GM23338 (cell line): ENCODE measurements around the gene ARSI. TPM values are rescaled to one million over a fixed set of nuclear protein-coding genes. Genes with fewer than 3 reads are reported as not detected.

Experiments used
- ATAC-seq: fragments of 200-7000 bp; cut with Tn5 transposase; 3 replicates; pipeline ENCODE4 v1.9.1; 2020
- DNase-seq: peaks from one replicate; pipeline ENCODE4 v3.0.0-alpha.2; 2015; ENCODE audit warnings: low spot score
- H2AFZ ChIP-seq: fragments of 200-600 bp; sonication (generic); 2 replicates; pipeline ENCODE4 v1.8.0; 2016; ENCODE audit warnings: antibody characterized with exemption, mild to moderate bottlenecking, moderate library complexity
- H3F3A ChIP-seq: fragments of 200-600 bp; sonication (generic); replicated peaks from 2 replicates; pipeline ENCODE4 v1.8.0; 2017; ENCODE audit warnings: antibody characterized with exemption, mixed run types, low read depth
- H3K27ac ChIP-seq: fragments of 200-600 bp; sonication (generic); 2 replicates; pipeline ENCODE4 v1.6.1; 2016; ENCODE audit warnings: low read depth
- H3K27me3 ChIP-seq: fragments of 200-600 bp; sonication (generic); 2 replicates; pipeline ENCODE4 v1.8.0; 2016; ENCODE audit warnings: mild to moderate bottlenecking, mixed run types, moderate library complexity; ENCODE audit not compliant: insufficient read depth
- H3K36me3 ChIP-seq: fragments of 200-600 bp; sonication (generic); 2 replicates; pipeline ENCODE4 v1.8.0; 2016; ENCODE audit warnings: mild to moderate bottlenecking; ENCODE audit not compliant: insufficient read depth
- H3K4me1 ChIP-seq: fragments of 200-600 bp; sonication (generic); 2 replicates; pipeline ENCODE4 v1.8.0; 2016; ENCODE audit warnings: mild to moderate bottlenecking, moderate library complexity; ENCODE audit not compliant: insufficient read depth
- H3K4me2 ChIP-seq: fragments of 200-600 bp; sonication (generic); 2 replicates; pipeline ENCODE4 v1.7.1; 2017; ENCODE audit warnings: mixed run types
- H3K4me3 ChIP-seq: fragments of 200-600 bp; sonication (generic); 2 replicates; pipeline ENCODE4 v1.6.1; 2016; ENCODE audit warnings: mixed run types
- H3K79me2 ChIP-seq: fragments of 200-600 bp; sonication (generic); replicated peaks from 2 replicates; pipeline ENCODE4 v1.8.0; 2017; ENCODE audit warnings: mild to moderate bottlenecking; ENCODE audit not compliant: insufficient read depth
- H3K9me2 ChIP-seq: fragments of 200-600 bp; sonication (generic); 2 replicates; pipeline ENCODE4 v1.8.0; 2017; ENCODE audit not compliant: insufficient read depth
- H4K20me1 ChIP-seq: fragments of 200-600 bp; sonication (generic); replicated peaks from 2 replicates; pipeline ENCODE4 v1.8.0; 2017; ENCODE audit warnings: mild to moderate bottlenecking; ENCODE audit not compliant: insufficient read depth
- H3K27ac Mint-ChIP-seq: 2 replicates; pipeline ENCODE4 v1.8.0; 2020; ENCODE audit warnings: inconsistent platforms, mild to moderate bottlenecking, moderate library complexity, mixed read lengths
- H3K27me3 Mint-ChIP-seq: 3 replicates; pipeline ENCODE4 v1.8.0; 2022; ENCODE audit warnings: low read depth, mild to moderate bottlenecking, moderate library complexity, mixed read lengths, inconsistent platforms; ENCODE audit not compliant: insufficient read depth, poor library complexity
- H3K36me3 Mint-ChIP-seq: 3 replicates; pipeline ENCODE4 v1.8.0; 2021; ENCODE audit warnings: low read depth, mild to moderate bottlenecking, inconsistent platforms, moderate library complexity, mixed read lengths
- H3K4me1 Mint-ChIP-seq: 3 replicates; pipeline ENCODE4 v1.8.0; 2020; ENCODE audit warnings: mild to moderate bottlenecking, inconsistent platforms, mixed read lengths
- H3K4me3 Mint-ChIP-seq: 3 replicates; pipeline ENCODE4 v1.8.0; 2021; ENCODE audit warnings: moderate library complexity, mild to moderate bottlenecking, inconsistent platforms, mixed read lengths
- H3K9me3 Mint-ChIP-seq: 3 replicates; pipeline ENCODE4 v1.8.0; 2020; ENCODE audit warnings: moderate library complexity, mild to moderate bottlenecking, inconsistent platforms, mixed read lengths
- CREB1 ChIP-seq: fragments of 250-450 bp; sonication (Bioruptor Pico); IDR thresholded peaks from 2 replicates; pipeline ENCODE4 v1.5.0; 2020; ENCODE audit warnings: low read depth, mild to moderate bottlenecking, moderate library complexity
- EZH2 ChIP-seq: fragments of 200-600 bp; sonication (generic); IDR thresholded peaks from one replicate; pipeline ENCODE4 v1.8.0; 2017; ENCODE audit warnings: antibody characterized with exemption, mild to moderate bottlenecking, low read depth; ENCODE audit not compliant: unreplicated experiment
- EZH2phosphoT487 ChIP-seq: fragments of 200-600 bp; sonication (generic); IDR thresholded peaks from one replicate; pipeline ENCODE4 v1.8.1; 2018; ENCODE audit warnings: antibody characterized with exemption; ENCODE audit not compliant: unreplicated experiment
- JUNB ChIP-seq: IDR thresholded peaks from one replicate; pipeline ENCODE4 v1.6.1; 2016; ENCODE audit warnings: antibody characterized with exemption; ENCODE audit not compliant: unreplicated experiment
- POLR2AphosphoS5 ChIP-seq: IDR thresholded peaks from 2 replicates; pipeline ENCODE4 v1.6.1; 2016; ENCODE audit warnings: antibody characterized with exemption, low read depth
- ZNF462 ChIP-seq: fragments of 250-450 bp; sonication (Bioruptor Pico); IDR thresholded peaks from 2 replicates; pipeline ENCODE4 v1.5.0; 2020; ENCODE audit warnings: mild to moderate bottlenecking, moderate library complexity
- polyA plus RNA-seq: library from polyadenylated mRNA; unstranded; fragments of >200 nt; fragmentation: Nextera tagmentation; extraction: Ambion mirVana; gene quantifications from 2 replicates; pipeline ENCODE4 v1.2.1, GENCODE V29; 2016
- total RNA-seq: library from RNA; depleted of rRNA; stranded (reverse); fragments of >200 nt; shearing (Covaris generic); gene quantifications from 2 replicates; pipeline ENCODE4 v1.2.3, GENCODE V29; 2014
- TF ChIP-seq, protein P1 (sequence below), 2 experiments: fragments of 200-600 bp in 1 of 2; sonication (generic) in 1 of 2; conservative IDR thresholded peaks; 2 replicates each; pipeline versions ENCODE4 v1.5.1 to v1.6.1; 2016 to 2017; ENCODE audit warnings: antibody characterized with exemption in 2 of 2, low read depth in 2 of 2, mild to moderate bottlenecking in 2 of 2, moderate library complexity in 1 of 2
- TF ChIP-seq, protein P2 (sequence below): IDR thresholded peaks from 2 replicates; pipeline ENCODE4 v1.6.1; 2016; ENCODE audit warnings: antibody characterized with exemption
- TF ChIP-seq, protein P3 (sequence below): IDR thresholded peaks from one replicate; pipeline ENCODE4 v1.6.1; 2018; ENCODE audit warnings: antibody characterized with exemption; ENCODE audit not compliant: unreplicated experiment

Gene ARSI
- total and polyA plus RNA-seq, 2 experiments from 2014 or later, result 0.99 to 6.9 TPM

GRCh38 chr5:150306775-150307174, 4.1 kb upstream of the ARSI start:
- H3K4me3 Mint-ChIP-seq, result no peak overlapping the region

DNA sequence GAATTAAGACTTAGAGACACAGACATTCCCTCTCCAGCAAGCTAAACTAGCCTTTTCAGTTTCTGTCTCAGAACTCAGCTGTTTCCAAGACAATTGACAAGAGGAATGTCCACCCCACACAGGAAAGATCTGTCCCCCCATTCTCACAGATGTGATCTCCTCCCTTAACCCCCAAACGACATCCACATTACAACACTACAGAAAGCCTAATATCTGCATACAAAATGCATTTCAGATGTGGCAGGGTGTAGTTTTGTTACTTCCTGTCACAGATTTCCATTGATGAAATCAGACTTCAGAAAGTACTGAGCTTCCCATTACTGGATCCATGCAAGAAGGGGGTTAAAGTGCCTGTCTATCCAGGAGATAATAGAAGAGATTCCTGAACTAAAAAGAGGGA, 2.9 kb upstream of the ARSI start:
- ATAC-seq, result no peak
- peaks cover 46% of the 10 kb centered on the region for H3K4me1 Mint-ChIP-seq
- no peaks in the 10 kb centered on the region for H3K36me3 Mint-ChIP-seq
- no peak overlapping the region for H3K27ac Mint-ChIP-seq
- no peak overlapping the region for H3K4me3 Mint-ChIP-seq
- no peak overlapping the region for H3K27ac ChIP-seq
- H3K4me3 ChIP-seq, result no peak overlapping the region
- peaks cover 48% of the 10 kb centered on the region for H3K4me1 ChIP-seq
- H2AFZ ChIP-seq, result no peak overlapping the region
- H3K9me2 ChIP-seq, result no peaks in the 10 kb centered on the region
- H3K27me3 Mint-ChIP-seq, result peaks cover 12% of the 10 kb centered on the region
- H3F3A ChIP-seq, result peaks cover 7% of the 10 kb centered on the region; the same call in 1 of the 2 replicates
- no peaks in the 10 kb centered on the region for H4K20me1 ChIP-seq
- no peaks in the 10 kb centered on the region for H3K36me3 ChIP-seq
- no peak overlapping the region for H3K4me2 ChIP-seq
- peaks cover 12% of the 10 kb centered on the region for H3K27me3 ChIP-seq
- DNase-seq, result no peak
- no peaks in the 10 kb centered on the region for H3K9me3 Mint-ChIP-seq
- no peaks in the 10 kb centered on the region for H3K79me2 ChIP-seq
- TF ChIP-seq, protein P1, sequence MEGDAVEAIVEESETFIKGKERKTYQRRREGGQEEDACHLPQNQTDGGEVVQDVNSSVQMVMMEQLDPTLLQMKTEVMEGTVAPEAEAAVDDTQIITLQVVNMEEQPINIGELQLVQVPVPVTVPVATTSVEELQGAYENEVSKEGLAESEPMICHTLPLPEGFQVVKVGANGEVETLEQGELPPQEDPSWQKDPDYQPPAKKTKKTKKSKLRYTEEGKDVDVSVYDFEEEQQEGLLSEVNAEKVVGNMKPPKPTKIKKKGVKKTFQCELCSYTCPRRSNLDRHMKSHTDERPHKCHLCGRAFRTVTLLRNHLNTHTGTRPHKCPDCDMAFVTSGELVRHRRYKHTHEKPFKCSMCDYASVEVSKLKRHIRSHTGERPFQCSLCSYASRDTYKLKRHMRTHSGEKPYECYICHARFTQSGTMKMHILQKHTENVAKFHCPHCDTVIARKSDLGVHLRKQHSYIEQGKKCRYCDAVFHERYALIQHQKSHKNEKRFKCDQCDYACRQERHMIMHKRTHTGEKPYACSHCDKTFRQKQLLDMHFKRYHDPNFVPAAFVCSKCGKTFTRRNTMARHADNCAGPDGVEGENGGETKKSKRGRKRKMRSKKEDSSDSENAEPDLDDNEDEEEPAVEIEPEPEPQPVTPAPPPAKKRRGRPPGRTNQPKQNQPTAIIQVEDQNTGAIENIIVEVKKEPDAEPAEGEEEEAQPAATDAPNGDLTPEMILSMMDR (conservative IDR thresholded peaks at IDR 0.05; ENCODE audit: low read depth in 2 of 2), result no peak
- no peak for TF ChIP-seq POLR2AphosphoS5
- no peak for TF ChIP-seq EZH2phosphoT487
- no peak for TF ChIP-seq EZH2
- no peak for TF ChIP-seq ZNF462
- TF ChIP-seq, protein P2, sequence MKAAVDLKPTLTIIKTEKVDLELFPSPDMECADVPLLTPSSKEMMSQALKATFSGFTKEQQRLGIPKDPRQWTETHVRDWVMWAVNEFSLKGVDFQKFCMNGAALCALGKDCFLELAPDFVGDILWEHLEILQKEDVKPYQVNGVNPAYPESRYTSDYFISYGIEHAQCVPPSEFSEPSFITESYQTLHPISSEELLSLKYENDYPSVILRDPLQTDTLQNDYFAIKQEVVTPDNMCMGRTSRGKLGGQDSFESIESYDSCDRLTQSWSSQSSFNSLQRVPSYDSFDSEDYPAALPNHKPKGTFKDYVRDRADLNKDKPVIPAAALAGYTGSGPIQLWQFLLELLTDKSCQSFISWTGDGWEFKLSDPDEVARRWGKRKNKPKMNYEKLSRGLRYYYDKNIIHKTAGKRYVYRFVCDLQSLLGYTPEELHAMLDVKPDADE, result no peak
- TF ChIP-seq CREB1 (CRISPR knock-in tag), result no peak
- TF ChIP-seq, protein P3, sequence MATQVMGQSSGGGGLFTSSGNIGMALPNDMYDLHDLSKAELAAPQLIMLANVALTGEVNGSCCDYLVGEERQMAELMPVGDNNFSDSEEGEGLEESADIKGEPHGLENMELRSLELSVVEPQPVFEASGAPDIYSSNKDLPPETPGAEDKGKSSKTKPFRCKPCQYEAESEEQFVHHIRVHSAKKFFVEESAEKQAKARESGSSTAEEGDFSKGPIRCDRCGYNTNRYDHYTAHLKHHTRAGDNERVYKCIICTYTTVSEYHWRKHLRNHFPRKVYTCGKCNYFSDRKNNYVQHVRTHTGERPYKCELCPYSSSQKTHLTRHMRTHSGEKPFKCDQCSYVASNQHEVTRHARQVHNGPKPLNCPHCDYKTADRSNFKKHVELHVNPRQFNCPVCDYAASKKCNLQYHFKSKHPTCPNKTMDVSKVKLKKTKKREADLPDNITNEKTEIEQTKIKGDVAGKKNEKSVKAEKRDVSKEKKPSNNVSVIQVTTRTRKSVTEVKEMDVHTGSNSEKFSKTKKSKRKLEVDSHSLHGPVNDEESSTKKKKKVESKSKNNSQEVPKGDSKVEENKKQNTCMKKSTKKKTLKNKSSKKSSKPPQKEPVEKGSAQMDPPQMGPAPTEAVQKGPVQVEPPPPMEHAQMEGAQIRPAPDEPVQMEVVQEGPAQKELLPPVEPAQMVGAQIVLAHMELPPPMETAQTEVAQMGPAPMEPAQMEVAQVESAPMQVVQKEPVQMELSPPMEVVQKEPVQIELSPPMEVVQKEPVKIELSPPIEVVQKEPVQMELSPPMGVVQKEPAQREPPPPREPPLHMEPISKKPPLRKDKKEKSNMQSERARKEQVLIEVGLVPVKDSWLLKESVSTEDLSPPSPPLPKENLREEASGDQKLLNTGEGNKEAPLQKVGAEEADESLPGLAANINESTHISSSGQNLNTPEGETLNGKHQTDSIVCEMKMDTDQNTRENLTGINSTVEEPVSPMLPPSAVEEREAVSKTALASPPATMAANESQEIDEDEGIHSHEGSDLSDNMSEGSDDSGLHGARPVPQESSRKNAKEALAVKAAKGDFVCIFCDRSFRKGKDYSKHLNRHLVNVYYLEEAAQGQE, result no peak
- TF ChIP-seq JUNB, result no peak

More at GRCh38 chr5:150306775-150307174, 4.1 kb upstream of the ARSI start:
- Mint-ChIP-seq H3K4me1 (peaks cover 38% of the 10 kb centered on the region), H3K27me3 (peaks cover 5% of the 10 kb centered on the region), H3K36me3 (no peaks in the 10 kb centered on the region), H3K9me3 (no peaks in the 10 kb centered on the region), H3K27ac (no peak overlapping the region)
- no peak overlapping the region for H3K4me3 ChIP-seq
- no peak overlapping the region for H3K4me2 ChIP-seq
- H3K27ac ChIP-seq, result no peak overlapping the region
- H3F3A ChIP-seq, result peaks cover 7% of the 10 kb centered on the region; the same call in 1 of the 2 replicates
- TF ChIP-seq POLR2AphosphoS5 (no peak), JUNB (no peak)
- DNase-seq (no peak), ATAC-seq (no peak)
- H3K4me1 ChIP-seq, result peaks cover 36% of the 10 kb centered on the region
- H4K20me1 ChIP-seq, result no peaks in the 10 kb centered on the region
- H3K79me2 ChIP-seq, result no peaks in the 10 kb centered on the region
- no peaks in the 10 kb centered on the region for H3K36me3 ChIP-seq
- H3K27me3 ChIP-seq, result peaks cover 2% of the 10 kb centered on the region
- H3K9me2 ChIP-seq, result no peaks in the 10 kb centered on the region
- H2AFZ ChIP-seq, result no peak overlapping the region
